ENCODE measurements around the gene NOP53. TPM values are rescaled to one million over a fixed set of nuclear protein-coding genes. Genes with fewer than 3 reads are reported as not detected.
A peak's percentile ranks its signal among the peaks of the same experiment; 100 is the strongest.

NOP53 gene
- total and polyA plus RNA-seq, 9 of the 15 experiments (the other 6 are each of a cell fraction or from before 2014, with no cell fraction given): 6.5 to 274 (median 145) TPM

GRCh38 chr19:47713046-47714021, 32.0 kb upstream of the NOP53 start, which contains the start of gene EHD2 (continued):
- TF ChIP-seq TFE3 (CRISPR knock-in tag; IDR thresholded peaks at IDR 0.05) (no peak), ZNF75A (CRISPR knock-in tag; IDR thresholded peaks at IDR 0.05) (no peak), GABPB1 (CRISPR knock-in tag; IDR thresholded peaks at IDR 0.05) (0 out of 2 replicates have a peak, but pooled peaks have one; percentile 47), E4F1 (CRISPR knock-in tag; IDR thresholded peaks at IDR 0.05; ENCODE audit: borderline replicate concordance) (no peak), L3MBTL2 (IDR thresholded peaks at IDR 0.05) (no peak; the same call in 1 of the 2 replicates), C11orf30 (IDR thresholded peaks at IDR 0.05; ENCODE audit: low read depth) (no peak), DPF2 (IDR thresholded peaks at IDR 0.05) (peak; percentile 73), BRD9 (IDR thresholded peaks at IDR 0.05; ENCODE audit: low read depth, partially characterized antibody) (no peak), BCLAF1 (IDR thresholded peaks at IDR 0.05; ENCODE audit: borderline replicate concordance in 1 of 2, control insufficient read depth in 1 of 2, low read depth in 2 of 2, low read length in 1 of 2) (no peak), POLR2AphosphoS5 (IDR thresholded peaks at IDR 0.05; ENCODE audit: control insufficient read depth, insufficient read depth, low read depth, low read length) (no peak), IFI16 (CRISPR knock-in tag; IDR thresholded peaks at IDR 0.05) (no peak), FOXM1 (IDR thresholded peaks at IDR 0.05; ENCODE audit: low read depth) (no peak), FOXM1 (CRISPR knock-in tag; IDR thresholded peaks at IDR 0.05; ENCODE audit: low read depth) (no peak), PRPF4 (IDR thresholded peaks at IDR 0.05; ENCODE audit: insufficient read depth, low read depth, low read length, poor library complexity, severe bottlenecking) (no peak)
